NCI-H446 treated with DMSO at 0.1 percent for 48 hours (cell line): ENCODE measurements around the gene MAGI1.

ENCODE experiments used
- DNase-seq: peaks from one replicate; lab custom pipeline; 2025; lab: John Stamatoyannopoulos, UW

MAGI1 gene

GRCh38 chr3:65971293-65972252 is 67.1 kb downstream of the MAGI1 start:
- no peak for DNase-seq

- no peak for DNase-seq
Observed at GRCh38 chr3:65968996-65969395, 69.7 kb downstream of the MAGI1 start.

- DNase-seq = no peak
Observed at GRCh38 chr3:65967451-65967850, 71.3 kb downstream of the MAGI1 start.

GRCh38 chr3:65964838-65965237 is 73.9 kb downstream of the MAGI1 start:
- DNase-seq = no peak

GRCh38 chr3:65963787-65964677 is 74.7 kb downstream of the MAGI1 start:
- no peak for DNase-seq

- no peak for DNase-seq
Observed at GRCh38 chr3:65961733-65962132, 77.0 kb downstream of the MAGI1 start.

- no peak for DNase-seq
Observed at GRCh38 chr3:65961128-65961527, 77.6 kb downstream of the MAGI1 start.

- no peak for DNase-seq
Observed at GRCh38 chr3:65960087-65960486, 78.6 kb downstream of the MAGI1 start.

- DNase-seq = no peak
Observed at GRCh38 chr3:65958216-65958615, 80.5 kb downstream of the MAGI1 start.

- DNase-seq = no peak
Observed at GRCh38 chr3:65955792-65956477, 82.8 kb downstream of the MAGI1 start.

GRCh38 chr3:65953881-65954733 is 84.6 kb downstream of the MAGI1 start:
- DNase-seq = no peak

- DNase-seq = no peak
Observed at GRCh38 chr3:65953301-65953812, 85.4 kb downstream of the MAGI1 start.

- DNase-seq = no peak
Observed at GRCh38 chr3:65952842-65953241, 85.9 kb downstream of the MAGI1 start.

- no peak for DNase-seq
Observed at GRCh38 chr3:65951836-65952505, 86.7 kb downstream of the MAGI1 start.

- DNase-seq = no peak
Observed at GRCh38 chr3:65950340-65951326, 88.1 kb downstream of the MAGI1 start.

GRCh38 chr3:65948841-65949573 is 89.7 kb downstream of the MAGI1 start:
- DNase-seq = no peak

GRCh38 chr3:65946438-65946837 is 92.3 kb downstream of the MAGI1 start:
- DNase-seq = no peak

- no peak for DNase-seq
Observed at GRCh38 chr3:65945953-65946352, 92.8 kb downstream of the MAGI1 start.
